GM21381 (cell line): Measurements from ENCODE around the gene CADM2.

ENCODE experiments used
- ATAC-seq: cut with Tn5 transposase; IDR thresholded peaks from one replicate; pipeline ENCODE4 v1.9.1; 2021; ENCODE audit warnings: mild to moderate bottlenecking, moderate library complexity; ENCODE audit not compliant: unreplicated experiment

The CADM2 gene

GRCh38 chr3:85182975-85183752 lies 224.4 kb downstream of the CADM2 start:
- ATAC-seq, result no peak

- no peak for ATAC-seq
Measured at GRCh38 chr3:85185495-85185894, 226.7 kb downstream of the CADM2 start.

GRCh38 chr3:85189731-85190130 lies 230.9 kb downstream of the CADM2 start:
- ATAC-seq, result no peak

- no peak for ATAC-seq
Measured at GRCh38 chr3:85193565-85193964, 234.8 kb downstream of the CADM2 start.

- ATAC-seq, result no peak
Measured at GRCh38 chr3:85208650-85209049, 249.9 kb downstream of the CADM2 start.

- ATAC-seq, result no peak
Measured at GRCh38 chr3:85210540-85210939, 251.8 kb downstream of the CADM2 start.

GRCh38 chr3:85228966-85229365 lies 270.2 kb downstream of the CADM2 start:
- ATAC-seq, result no peak

GRCh38 chr3:85244091-85244490 lies 285.3 kb downstream of the CADM2 start:
- ATAC-seq, result no peak

GRCh38 chr3:85244519-85244918 lies 285.7 kb downstream of the CADM2 start:
- ATAC-seq, result no peak

GRCh38 chr3:85251766-85252165 lies 293.0 kb downstream of the CADM2 start:
- ATAC-seq, result no peak

GRCh38 chr3:85252686-85253085 lies 293.9 kb downstream of the CADM2 start:
- no peak for ATAC-seq

- ATAC-seq, result no peak
Measured at GRCh38 chr3:85254738-85255137, 295.9 kb downstream of the CADM2 start.

- no peak for ATAC-seq
Measured at GRCh38 chr3:85255949-85256348, 297.2 kb downstream of the CADM2 start.

- ATAC-seq, result no peak
Measured at GRCh38 chr3:85258326-85258725, 299.5 kb downstream of the CADM2 start.

- no peak for ATAC-seq
Measured at GRCh38 chr3:85258819-85259218, 300.0 kb downstream of the CADM2 start.

GRCh38 chr3:85259748-85260147 lies 301.0 kb downstream of the CADM2 start:
- ATAC-seq, result no peak

GRCh38 chr3:85264381-85264780 lies 305.6 kb downstream of the CADM2 start:
- no peak for ATAC-seq

- ATAC-seq, result no peak
Measured at GRCh38 chr3:85270488-85270887, 311.7 kb downstream of the CADM2 start.

- no peak for ATAC-seq
Measured at GRCh38 chr3:85271911-85272310, 313.1 kb downstream of the CADM2 start.

GRCh38 chr3:85288257-85288656 lies 329.5 kb downstream of the CADM2 start:
- no peak for ATAC-seq

GRCh38 chr3:85297291-85297690 lies 338.5 kb downstream of the CADM2 start:
- ATAC-seq, result no peak

GRCh38 chr3:85298032-85298431 lies 339.2 kb downstream of the CADM2 start:
- ATAC-seq, result no peak

GRCh38 chr3:85303156-85303555 lies 344.4 kb downstream of the CADM2 start:
- ATAC-seq, result no peak
